ENCODE data around the gene RIC1.

- no peak for TF ChIP-seq POLR2AphosphoS5 (IDR thresholded peaks at IDR 0.05; ENCODE audit: borderline replicate concordance, low read depth, low read length)
- no peak for TF ChIP-seq EZH2 (IDR thresholded peaks at IDR 0.05)
Measured at GRCh38 chr9:5608298-5609225, 20.3 kb upstream of the RIC1 start.
